Stimulated activated naive CD8-positive, alpha-beta T cell treated with anti-CD3 and anti-CD28 coated beads, Interleukin-15, Interleukin-2, amounts not matched to agents 100 ng/mL and 50 ng/mL, for 24 hours (primary cell): ENCODE results near the gene MED29.

Experiments
- H3K27ac Mint-ChIP-seq: one replicate; pipeline ENCODE4 v1.8.0; 2021; ENCODE audit warnings: mild to moderate bottlenecking, mixed read lengths
- H3K27me3 Mint-ChIP-seq: one replicate; pipeline ENCODE4 v1.8.0; 2021; ENCODE audit warnings: mixed read lengths
- H3K36me3 Mint-ChIP-seq: one replicate; pipeline ENCODE4 v1.8.0; 2021; ENCODE audit warnings: low read depth, mixed read lengths
- H3K4me1 Mint-ChIP-seq: one replicate; pipeline ENCODE4 v1.8.0; 2021; ENCODE audit warnings: low read depth, mixed read lengths
- H3K4me3 Mint-ChIP-seq: one replicate; pipeline ENCODE4 v1.8.0; 2021; ENCODE audit warnings: mild to moderate bottlenecking, mixed read lengths
- H3K9me3 Mint-ChIP-seq: one replicate; pipeline ENCODE4 v1.8.0; 2021; ENCODE audit warnings: mixed read lengths

MED29 gene

DNA sequence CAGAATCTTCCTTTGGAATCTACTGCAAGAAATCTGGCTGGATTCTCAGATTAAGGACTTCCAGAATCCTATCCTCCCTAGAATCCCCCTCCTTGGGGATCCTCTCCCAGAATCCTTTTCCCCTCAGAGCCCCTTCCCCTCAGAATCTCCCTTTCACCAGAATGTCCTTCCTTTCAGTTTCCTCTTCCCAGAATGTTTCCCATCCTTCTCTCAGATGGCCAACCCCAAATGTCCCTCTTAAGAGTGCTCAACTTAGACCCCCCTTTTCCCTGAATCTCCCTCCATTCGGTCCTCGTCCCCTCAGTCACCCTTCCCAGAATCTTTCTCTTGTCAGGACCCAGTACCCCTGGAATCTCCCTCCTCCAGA, 45.2 kb downstream of the MED29 start:
- H3K4me1 Mint-ChIP-seq, result peaks cover 57% of the 10 kb centered on the region
- H3K9me3 Mint-ChIP-seq, result no peaks in the 10 kb centered on the region
- peak overlapping the region; percentile 100 for H3K27ac Mint-ChIP-seq
- peaks cover 40% of the 10 kb centered on the region for H3K36me3 Mint-ChIP-seq
- H3K27me3 Mint-ChIP-seq, result no peaks in the 10 kb centered on the region
- H3K4me3 Mint-ChIP-seq, result peak overlapping the region; percentile 99

DNA sequence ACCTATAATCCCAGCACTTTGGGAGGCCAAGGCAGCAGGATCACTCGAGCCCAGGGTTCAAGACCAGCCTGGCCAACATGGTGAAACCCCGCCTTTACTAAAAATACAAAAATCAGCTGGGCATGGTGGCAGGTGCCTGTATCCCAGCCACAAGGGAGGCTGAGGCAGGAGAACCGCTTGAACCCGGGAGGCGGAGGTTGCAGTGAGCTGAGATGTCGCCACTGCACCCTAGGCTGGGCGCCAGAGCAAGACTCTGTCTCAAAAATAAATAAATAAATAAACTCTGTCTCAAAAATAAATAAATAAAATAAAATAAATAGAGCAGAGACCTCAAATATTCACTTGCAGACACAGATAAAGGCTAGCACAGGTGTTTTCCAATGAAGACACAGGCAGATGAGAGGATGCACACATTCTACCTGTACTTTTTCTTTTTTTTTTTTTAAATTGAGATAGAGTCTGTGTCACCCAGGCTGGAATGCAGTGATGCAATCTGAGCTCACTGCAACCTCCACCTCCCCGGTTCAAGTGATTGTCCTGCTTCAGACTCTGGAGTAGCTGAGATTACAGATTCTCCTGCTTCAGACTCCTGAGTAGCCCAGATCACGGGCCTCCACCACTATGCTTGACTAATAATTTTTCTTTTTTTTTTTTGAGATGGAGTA, 47.2 kb downstream of the MED29 start:
- Mint-ChIP-seq H3K36me3 (peaks cover 26% of the 10 kb centered on the region), H3K4me1 (peaks cover 39% of the 10 kb centered on the region), H3K27me3 (no peaks in the 10 kb centered on the region), H3K9me3 (no peaks in the 10 kb centered on the region), H3K4me3 (no peak overlapping the region), H3K27ac (no peak overlapping the region)

DNA sequence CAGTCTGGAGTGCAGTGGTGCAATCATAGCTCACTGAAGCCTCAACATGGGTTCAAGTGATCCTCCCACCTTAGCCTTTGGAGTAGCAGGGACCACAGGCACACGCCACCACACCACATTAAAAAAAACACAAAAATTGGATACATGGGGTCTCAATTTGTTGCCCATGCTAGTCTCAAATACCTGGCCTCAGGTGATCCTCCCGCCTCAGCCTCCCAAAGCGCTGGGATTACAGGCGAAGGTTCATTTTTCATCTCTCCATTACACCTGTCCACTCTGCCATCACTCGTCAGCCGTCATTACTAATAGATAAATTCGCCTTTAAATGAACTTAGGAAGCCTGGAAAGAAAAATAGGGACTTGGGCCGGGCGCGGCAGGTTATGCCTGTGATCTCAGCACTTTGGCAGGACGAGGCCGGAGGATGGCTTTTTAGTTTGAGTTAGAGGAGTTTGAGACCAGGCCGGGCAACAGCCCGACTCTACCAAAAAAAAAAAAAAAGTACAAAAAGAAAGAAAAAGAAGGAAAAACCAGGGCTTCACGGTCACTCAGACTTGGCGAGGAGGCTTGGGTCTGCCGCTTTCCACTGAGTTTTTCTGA, 53.5 kb downstream of the MED29 start:
- Mint-ChIP-seq H3K27me3 (no peaks in the 10 kb centered on the region), H3K9me3 (no peaks in the 10 kb centered on the region), H3K36me3 (peaks cover 36% of the 10 kb centered on the region), H3K27ac (peak overlapping the region; percentile 100), H3K4me3 (peak overlapping the region; percentile 100), H3K4me1 (peaks cover 47% of the 10 kb centered on the region)

DNA sequence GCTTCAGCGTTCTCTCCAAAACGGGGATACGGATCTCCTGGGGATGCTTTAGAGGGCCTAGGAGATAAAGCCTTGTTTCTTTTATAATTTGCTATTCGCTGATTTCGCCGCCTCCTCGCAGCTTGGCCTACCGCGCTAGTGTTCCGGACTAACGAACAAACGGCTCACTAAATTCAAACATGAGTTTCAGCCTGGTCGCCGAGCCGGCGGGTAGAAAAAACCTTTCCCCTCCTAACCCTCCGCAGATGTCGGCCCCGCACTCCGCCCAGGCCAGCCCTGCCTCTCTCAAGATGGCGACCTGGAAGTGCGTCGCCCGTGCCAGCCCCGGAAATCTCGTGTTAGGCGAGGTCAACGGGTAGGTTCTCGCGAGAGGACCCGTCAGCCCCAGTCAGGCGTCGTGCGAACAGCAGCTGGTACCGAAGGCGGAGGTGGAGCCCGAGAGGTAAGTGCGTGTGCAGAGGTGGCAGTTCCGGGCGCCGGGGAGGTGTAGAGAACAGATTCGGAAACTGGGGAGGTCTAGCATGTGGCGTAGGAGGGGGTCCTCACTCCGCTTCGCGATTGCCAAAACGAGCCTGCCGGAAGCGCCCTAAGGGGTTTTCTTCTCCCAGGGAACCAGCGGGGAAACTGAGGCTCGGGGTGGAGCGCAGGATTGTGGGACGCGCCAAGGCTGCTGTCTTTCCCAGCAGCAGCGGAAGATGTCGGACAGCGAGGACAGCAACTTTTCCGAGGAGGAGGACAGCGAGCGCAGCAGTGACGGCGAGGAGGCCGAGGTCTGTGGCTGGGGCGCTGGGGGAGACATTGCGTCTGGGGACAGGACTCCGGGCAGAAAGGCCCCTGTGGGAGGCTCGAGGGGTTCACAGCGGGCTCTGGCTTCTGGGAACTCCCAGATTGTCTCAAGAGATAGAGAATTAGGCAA, 54.3 kb downstream of the MED29 start, which contains the start of gene SUPT5H:
TSS of gene SUPT5H (plus strand) at position 387 of the 916 bp plus-strand sequence. CDS start at position 696, 309 bp downstream.
- Mint-ChIP-seq H3K27me3 (no peaks in the 10 kb centered on the region), H3K4me3 (peak within 1 kb of the TSS; percentile 100), H3K36me3 (peaks cover 41% of the 10 kb centered on the region), H3K4me1 (peaks cover 51% of the 10 kb centered on the region), H3K9me3 (no peaks in the 10 kb centered on the region), H3K27ac (peak within 1 kb of the TSS; percentile 100)

DNA sequence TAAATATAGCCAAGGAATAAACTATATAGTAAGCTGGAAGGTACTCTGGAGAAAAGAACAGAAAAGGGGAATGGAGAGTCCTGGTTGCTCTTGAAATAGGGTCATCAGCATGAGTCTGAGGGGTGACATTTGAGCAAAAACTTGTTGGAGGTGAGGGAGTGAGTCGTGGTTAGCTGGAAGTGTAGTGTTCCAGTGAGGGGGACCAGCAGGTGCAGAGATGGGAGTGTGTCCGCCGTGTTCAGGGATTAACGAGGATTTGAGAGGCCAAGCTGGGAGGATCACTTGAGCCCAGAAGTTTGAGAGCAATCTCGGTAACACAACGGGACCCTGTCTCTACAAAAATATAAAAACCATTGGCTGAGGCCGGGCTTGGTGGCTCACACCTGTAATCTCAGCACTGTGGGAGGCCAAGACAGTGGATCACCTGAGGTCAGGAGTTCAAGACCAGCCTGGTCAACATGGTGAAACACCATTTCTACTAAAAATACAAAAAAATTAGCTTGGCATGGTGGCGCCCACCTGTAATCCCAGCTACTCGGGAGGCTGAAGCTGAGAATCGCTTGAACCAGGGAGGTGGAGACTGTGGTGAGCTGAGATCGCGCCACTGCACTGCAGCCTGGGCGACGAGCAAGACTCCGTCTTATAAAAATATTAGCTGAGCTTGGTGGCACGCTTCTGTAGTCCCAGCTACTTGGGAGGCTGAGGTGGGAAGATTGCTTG, 55.3 kb downstream of the MED29 start:
- H3K36me3 Mint-ChIP-seq, result peaks cover 45% of the 10 kb centered on the region
- H3K9me3 Mint-ChIP-seq, result no peaks in the 10 kb centered on the region
- peak overlapping the region; percentile 100 for H3K4me3 Mint-ChIP-seq
- H3K4me1 Mint-ChIP-seq, result peaks cover 56% of the 10 kb centered on the region
- no peaks in the 10 kb centered on the region for H3K27me3 Mint-ChIP-seq
- H3K27ac Mint-ChIP-seq, result peak overlapping the region; percentile 100

DNA sequence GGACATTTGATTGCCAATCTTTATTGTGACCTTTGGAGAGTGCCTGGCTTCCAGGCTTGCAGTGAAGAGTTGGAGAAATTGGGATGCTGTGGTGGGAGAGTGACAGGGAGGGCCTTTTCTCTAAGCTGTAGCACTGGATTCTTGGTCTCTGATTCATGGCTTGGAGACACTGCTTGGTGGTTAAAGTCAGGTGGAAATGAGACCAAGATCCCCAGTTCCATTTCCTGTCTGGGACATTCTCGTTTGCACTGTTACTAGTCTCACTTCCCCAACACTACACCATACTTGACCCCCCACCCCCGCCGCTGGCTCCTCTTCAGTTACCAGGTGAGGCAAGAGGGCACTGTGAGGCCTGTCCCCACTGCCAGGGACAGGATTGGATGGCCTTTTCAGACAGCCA, 57.1 kb downstream of the MED29 start:
- Mint-ChIP-seq H3K27ac (peak overlapping the region; percentile 100), H3K9me3 (no peaks in the 10 kb centered on the region), H3K4me3 (peak overlapping the region; percentile 100), H3K4me1 (peaks cover 71% of the 10 kb centered on the region), H3K27me3 (no peaks in the 10 kb centered on the region), H3K36me3 (peaks cover 62% of the 10 kb centered on the region)

DNA sequence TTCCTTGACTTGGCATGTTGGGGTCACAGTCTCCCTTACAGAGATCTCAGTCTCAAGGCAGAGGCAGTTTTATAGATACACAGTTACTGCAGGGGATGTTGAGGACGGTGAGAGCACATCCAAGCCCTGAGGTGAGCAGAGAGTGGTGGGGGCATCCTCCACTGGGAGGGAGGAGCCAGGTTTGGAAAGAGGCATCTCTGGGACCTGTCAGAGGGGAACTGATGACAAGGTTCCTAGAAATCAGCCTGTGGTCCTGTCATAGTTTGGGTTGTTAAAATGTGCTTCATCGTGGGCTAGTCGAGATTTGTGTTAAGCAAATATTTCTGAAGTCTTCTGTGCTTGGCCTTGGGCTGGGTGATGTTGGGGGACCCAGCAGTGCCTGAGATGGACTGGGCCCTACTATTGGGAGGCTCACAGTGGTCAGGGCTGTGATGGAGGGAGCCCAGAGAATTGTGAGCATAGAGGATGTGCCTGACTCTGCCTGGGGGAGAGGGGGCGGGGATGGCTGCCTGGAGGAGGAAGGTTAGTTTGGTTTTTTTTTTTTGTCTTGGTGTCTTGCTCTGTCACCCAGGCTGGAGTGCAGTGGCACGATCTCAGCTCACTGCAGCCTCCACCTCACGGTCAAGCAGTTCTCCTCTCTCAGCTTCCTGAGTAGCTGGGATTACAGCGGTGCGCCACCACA, 58.1 kb downstream of the MED29 start:
- Mint-ChIP-seq H3K4me3 (peak overlapping the region; percentile 100), H3K9me3 (no peaks in the 10 kb centered on the region), H3K36me3 (peaks cover 70% of the 10 kb centered on the region), H3K27ac (peak overlapping the region; percentile 100), H3K4me1 (peaks cover 71% of the 10 kb centered on the region), H3K27me3 (no peaks in the 10 kb centered on the region)
